Neural cell (in vitro differentiated cells): ENCODE measurements around the gene TRIM47. TPM values are rescaled to one million over a fixed set of nuclear protein-coding genes. Genes with fewer than 3 reads are reported as not detected.

ENCODE experiments used
- H2AFZ ChIP-seq: fragments of 200-600, 300-800 bp; sonication (generic), shearing (Covaris generic); 2 replicates; pipeline ENCODE4 v1.6.0; 2014; ENCODE audit warnings: low read depth, mild to moderate bottlenecking, antibody characterized with exemption, low read length, moderate library complexity
- H3F3A ChIP-seq: fragments of 200-600 bp; shearing (Covaris generic); 2 replicates; pipeline ENCODE4 v1.6.1; 2016; ENCODE audit warnings: mild to moderate bottlenecking, moderate library complexity, mixed read lengths, antibody characterized with exemption, low read length; ENCODE audit not compliant: insufficient read depth, poor library complexity, severe bottlenecking
- H3K27ac ChIP-seq: fragments of 200-600, 300-800 bp; sonication (generic), shearing (Covaris generic); 2 replicates; pipeline ENCODE4 v1.5.1; 2014; ENCODE audit warnings: mild to moderate bottlenecking, low read length, moderate library complexity
- H3K27me3 ChIP-seq: fragments of 300-800, 200-600 bp; sonication (generic), shearing (Covaris generic); 2 replicates; pipeline ENCODE4 v1.6.0; 2014; ENCODE audit warnings: mild to moderate bottlenecking, low read depth, low read length, moderate library complexity; ENCODE audit not compliant: insufficient read depth
- H3K36me3 ChIP-seq: fragments of 300-800, 200-600 bp; sonication (generic), shearing (Covaris generic); 2 replicates; pipeline ENCODE4 v1.5.1; 2014; ENCODE audit warnings: mild to moderate bottlenecking, antibody characterized with exemption, low read length, moderate library complexity; ENCODE audit not compliant: insufficient read depth
- H3K4me2 ChIP-seq: fragments of 300-800, 200-600 bp; sonication (generic), shearing (Covaris generic); 2 replicates; pipeline ENCODE4 v1.6.0; 2014; ENCODE audit warnings: mild to moderate bottlenecking, low read length
- H3K4me3 ChIP-seq: fragments of 300-800, 200-600 bp; sonication (generic), shearing (Covaris generic); 2 replicates; pipeline ENCODE4 v1.5.1; 2014; ENCODE audit warnings: mild to moderate bottlenecking, low read length, moderate library complexity
- H3K79me2 ChIP-seq: fragments of 200-600 bp; shearing (Covaris generic); replicated peaks from 2 replicates; pipeline ENCODE4 v1.6.0; 2014; ENCODE audit warnings: mild to moderate bottlenecking, low read length, moderate library complexity; ENCODE audit not compliant: insufficient read depth
- H3K9ac ChIP-seq: fragments of 300-800, 200-600 bp; sonication (generic), shearing (Covaris generic); 2 replicates; pipeline ENCODE4 v1.6.1; 2016; ENCODE audit warnings: mild to moderate bottlenecking, low read length, mixed read lengths
- H3K9me2 ChIP-seq: fragments of 200-600 bp; shearing (Covaris generic); 2 replicates; pipeline ENCODE4 v1.6.1; 2016; ENCODE audit warnings: mild to moderate bottlenecking, low read length, mixed read lengths; ENCODE audit not compliant: insufficient read depth
- H3K9me3 ChIP-seq: fragments of 200-600, 300-800 bp; sonication (generic), shearing (Covaris generic); 2 replicates; pipeline ENCODE4 v1.6.1; 2016; ENCODE audit warnings: mild to moderate bottlenecking, mixed run types, low read length, moderate library complexity, mixed read lengths
- H4K20me1 ChIP-seq: fragments of 200-600 bp; shearing (Covaris generic); 2 replicates; pipeline ENCODE4 v1.6.1; 2016; ENCODE audit warnings: mild to moderate bottlenecking, mixed run types; ENCODE audit not compliant: insufficient read depth
- CTCF ChIP-seq: fragments of 450-650 bp; IDR thresholded peaks from 2 replicates; pipeline ENCODE4 v1.5.1; 2014; ENCODE audit warnings: antibody characterized with exemption, mild to moderate bottlenecking, moderate library complexity; ENCODE audit not compliant: poor library complexity, severe bottlenecking
- EP300 ChIP-seq: fragments of 450-650 bp; conservative IDR thresholded peaks from 2 replicates; pipeline ENCODE4 v1.6.1; 2014; ENCODE audit warnings: antibody characterized with exemption, mild to moderate bottlenecking, moderate library complexity; ENCODE audit not compliant: poor library complexity, severe bottlenecking
- EZH2 ChIP-seq: fragments of 200-600, 300-800 bp; shearing (Covaris generic), sonication (generic); IDR thresholded peaks from 2 replicates; pipeline ENCODE4 v1.6.1; 2014; ENCODE audit warnings: antibody characterized with exemption, low read length, borderline replicate concordance, mild to moderate bottlenecking; ENCODE audit not compliant: insufficient read depth, poor library complexity, severe bottlenecking
- MXI1 ChIP-seq: fragments of 450-650 bp; conservative IDR thresholded peaks from 2 replicates; pipeline ENCODE4 v1.6.1; 2014; ENCODE audit warnings: antibody characterized with exemption, mild to moderate bottlenecking; ENCODE audit not compliant: poor library complexity, severe bottlenecking
- POLR2AphosphoS5 ChIP-seq: IDR thresholded peaks from 2 replicates; pipeline ENCODE4 v1.6.1; 2012
- RAD21 ChIP-seq: fragments of 450-650 bp; conservative IDR thresholded peaks from 2 replicates; pipeline ENCODE4 v1.6.1; 2014; ENCODE audit warnings: antibody characterized with exemption, mild to moderate bottlenecking, moderate library complexity
- REST ChIP-seq: IDR thresholded peaks from 2 replicates; pipeline ENCODE4 v1.6.1; 2012; ENCODE audit warnings: borderline replicate concordance
- SMC3 ChIP-seq: fragments of 450-650 bp; conservative IDR thresholded peaks from 2 replicates; pipeline ENCODE4 v1.6.1; 2014; ENCODE audit warnings: antibody characterized with exemption, mild to moderate bottlenecking, moderate library complexity; ENCODE audit not compliant: poor library complexity
- TAF1 ChIP-seq: IDR thresholded peaks from 2 replicates; pipeline ENCODE4 v1.6.1; 2012; ENCODE audit warnings: low read depth
- polyA plus RNA-seq: library from polyadenylated mRNA; depleted of rRNA; stranded (reverse); fragments of >200 nt; gene quantifications from 2 replicates; pipeline ENCODE4 v1.2.3, GENCODE V29; 2014

TRIM47 gene
- polyA plus RNA-seq, 1 donor from 2014 or later = 0.67 TPM

GRCh38 chr17:75876190-75876937, 2.0 kb downstream of the TRIM47 start:
- Histone ChIP-seq H3K4me3 (no peak overlapping the region), H3K9me2 (no peaks in the 10 kb centered on the region), H3K9ac (no peak overlapping the region), H2AFZ (no peak overlapping the region), H3K36me3 (no peaks in the 10 kb centered on the region), H3K27ac (no peak overlapping the region), H3F3A (no peaks in the 10 kb centered on the region), H3K79me2 (no peaks in the 10 kb centered on the region), H3K4me2 (no peak overlapping the region), H4K20me1 (no peaks in the 10 kb centered on the region), H3K27me3 (peaks cover 46% of the 10 kb centered on the region), H3K9me3 (no peaks in the 10 kb centered on the region)
- TF ChIP-seq SMC3 = no peak
- TF ChIP-seq MXI1 = no peak
- no peak for TF ChIP-seq CTCF
- no peak for TF ChIP-seq POLR2AphosphoS5
- no peak for TF ChIP-seq RAD21
- TF ChIP-seq EZH2 = no peak
- TF ChIP-seq REST = no peak
- no peak for TF ChIP-seq EP300
- no peak for TF ChIP-seq TAF1

- H3K9me2 ChIP-seq = no peaks in the 10 kb centered on the region
- H3K27me3 ChIP-seq = peaks cover 46% of the 10 kb centered on the region
- H3K9ac ChIP-seq = no peak overlapping the region
- H3K36me3 ChIP-seq = no peaks in the 10 kb centered on the region
- no peak overlapping the region for H2AFZ ChIP-seq
- no peaks in the 10 kb centered on the region for H4K20me1 ChIP-seq
- TF ChIP-seq POLR2AphosphoS5 (no peak), EP300 (no peak), EZH2 (no peak), TAF1 (no peak), RAD21 (no peak), REST (no peak), MXI1 (no peak), CTCF (no peak), SMC3 (no peak)
- no peak overlapping the region for H3K27ac ChIP-seq
- no peak overlapping the region for H3K4me2 ChIP-seq
- no peaks in the 10 kb centered on the region for H3K9me3 ChIP-seq
- H3K79me2 ChIP-seq = no peaks in the 10 kb centered on the region
- H3F3A ChIP-seq = no peaks in the 10 kb centered on the region
- H3K4me3 ChIP-seq = no peak overlapping the region
These were observed 2.5 kb downstream of the TRIM47 start for GRCh38 chr17:75875940-75876189.
